Neutrophil (primary cell): Measurements from ENCODE around the gene MAN1B1.

Experiments used
- H3K27ac ChIP-seq: fragments of 200-600 bp; sonication (generic); 2 replicates; pipeline ENCODE4 v1.5.1; 2016; ENCODE audit warnings: mild to moderate bottlenecking, moderate library complexity
- H3K27me3 ChIP-seq: fragments of 200-600 bp; sonication (generic); 2 replicates; pipeline ENCODE4 v1.6.0; 2016; ENCODE audit warnings: mild to moderate bottlenecking
- H3K36me3 ChIP-seq: fragments of 200-600 bp; sonication (generic); 2 replicates; pipeline ENCODE4 v1.5.1; 2017
- H3K4me1 ChIP-seq, 2 experiments: fragments of 200-600 bp in 1 of 2; sonication (generic) in 1 of 2; 1 replicate in 1 of 2; 2 replicates in 1 of 2; pipeline versions ENCODE4 v1.5.1 to v1.6.1; 2013 to 2016; ENCODE audit warnings: low read depth in 1 of 2, low read length in 1 of 2, mild to moderate bottlenecking in 1 of 2, moderate library complexity in 1 of 2; ENCODE audit not compliant: control insufficient read depth in 1 of 2, insufficient read depth in 1 of 2
- H3K4me3 ChIP-seq, 2 experiments: fragments of 200-600 bp in 1 of 2; sonication (generic) in 1 of 2; 1 replicate in 1 of 2; 2 replicates in 1 of 2; pipeline ENCODE4 v1.5.1; 2013 to 2016; ENCODE audit warnings: low read depth in 1 of 2, low read length in 1 of 2, mild to moderate bottlenecking in 1 of 2, moderate library complexity in 1 of 2
- H3K9me3 ChIP-seq: fragments of 200-600 bp; sonication (generic); 2 replicates; pipeline ENCODE4 v1.5.1; 2016
- TF ChIP-seq, protein P1 (sequence below): fragments of 200-600 bp; sonication (generic); IDR thresholded peaks from 2 replicates; pipeline ENCODE4 v1.5.1; 2016; ENCODE audit warnings: antibody characterized with exemption

Gene MAN1B1

DNA sequence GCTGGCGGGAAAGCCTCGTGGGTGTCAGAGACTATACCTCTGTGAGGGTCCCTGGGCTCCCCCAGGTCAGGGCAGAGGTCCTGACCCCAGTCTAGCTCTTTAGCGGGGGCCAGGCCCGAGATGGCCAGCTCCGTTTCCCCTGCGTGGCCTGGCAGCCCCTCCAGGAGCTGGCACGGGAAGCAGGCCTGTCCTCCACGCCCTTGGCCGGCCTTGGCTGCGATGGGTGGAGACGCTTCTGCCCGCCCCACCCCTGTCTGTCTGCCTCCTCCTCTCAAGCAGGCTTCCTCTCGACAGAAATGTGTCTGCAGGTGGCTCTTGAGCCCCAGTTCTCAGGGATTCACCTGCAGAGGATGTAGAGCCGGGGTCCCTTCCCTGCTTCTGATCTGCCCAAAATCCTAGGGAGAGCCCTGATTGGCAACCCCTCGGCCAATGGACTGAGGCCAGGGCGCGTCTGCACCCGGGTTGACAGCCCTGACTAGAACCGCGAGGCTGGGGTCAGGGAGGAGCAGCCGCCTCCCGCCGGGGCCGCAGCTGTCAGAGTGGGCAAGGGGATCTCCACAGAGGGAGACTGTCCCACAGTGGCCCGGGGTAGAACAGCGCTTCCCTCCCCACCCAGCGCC lies 49.6 kb downstream of the MAN1B1 start:
- H3K27ac ChIP-seq = no peak overlapping the region
- H3K36me3 ChIP-seq = no peaks in the 10 kb centered on the region
- H3K9me3 ChIP-seq = no peaks in the 10 kb centered on the region
- no peak overlapping the region for H3K4me3 ChIP-seq
- H3K27me3 ChIP-seq = peaks cover 100% of the 10 kb centered on the region
- TF ChIP-seq, protein P1, sequence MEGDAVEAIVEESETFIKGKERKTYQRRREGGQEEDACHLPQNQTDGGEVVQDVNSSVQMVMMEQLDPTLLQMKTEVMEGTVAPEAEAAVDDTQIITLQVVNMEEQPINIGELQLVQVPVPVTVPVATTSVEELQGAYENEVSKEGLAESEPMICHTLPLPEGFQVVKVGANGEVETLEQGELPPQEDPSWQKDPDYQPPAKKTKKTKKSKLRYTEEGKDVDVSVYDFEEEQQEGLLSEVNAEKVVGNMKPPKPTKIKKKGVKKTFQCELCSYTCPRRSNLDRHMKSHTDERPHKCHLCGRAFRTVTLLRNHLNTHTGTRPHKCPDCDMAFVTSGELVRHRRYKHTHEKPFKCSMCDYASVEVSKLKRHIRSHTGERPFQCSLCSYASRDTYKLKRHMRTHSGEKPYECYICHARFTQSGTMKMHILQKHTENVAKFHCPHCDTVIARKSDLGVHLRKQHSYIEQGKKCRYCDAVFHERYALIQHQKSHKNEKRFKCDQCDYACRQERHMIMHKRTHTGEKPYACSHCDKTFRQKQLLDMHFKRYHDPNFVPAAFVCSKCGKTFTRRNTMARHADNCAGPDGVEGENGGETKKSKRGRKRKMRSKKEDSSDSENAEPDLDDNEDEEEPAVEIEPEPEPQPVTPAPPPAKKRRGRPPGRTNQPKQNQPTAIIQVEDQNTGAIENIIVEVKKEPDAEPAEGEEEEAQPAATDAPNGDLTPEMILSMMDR = no peak
- no peaks in the 10 kb centered on the region for H3K4me1 ChIP-seq

DNA sequence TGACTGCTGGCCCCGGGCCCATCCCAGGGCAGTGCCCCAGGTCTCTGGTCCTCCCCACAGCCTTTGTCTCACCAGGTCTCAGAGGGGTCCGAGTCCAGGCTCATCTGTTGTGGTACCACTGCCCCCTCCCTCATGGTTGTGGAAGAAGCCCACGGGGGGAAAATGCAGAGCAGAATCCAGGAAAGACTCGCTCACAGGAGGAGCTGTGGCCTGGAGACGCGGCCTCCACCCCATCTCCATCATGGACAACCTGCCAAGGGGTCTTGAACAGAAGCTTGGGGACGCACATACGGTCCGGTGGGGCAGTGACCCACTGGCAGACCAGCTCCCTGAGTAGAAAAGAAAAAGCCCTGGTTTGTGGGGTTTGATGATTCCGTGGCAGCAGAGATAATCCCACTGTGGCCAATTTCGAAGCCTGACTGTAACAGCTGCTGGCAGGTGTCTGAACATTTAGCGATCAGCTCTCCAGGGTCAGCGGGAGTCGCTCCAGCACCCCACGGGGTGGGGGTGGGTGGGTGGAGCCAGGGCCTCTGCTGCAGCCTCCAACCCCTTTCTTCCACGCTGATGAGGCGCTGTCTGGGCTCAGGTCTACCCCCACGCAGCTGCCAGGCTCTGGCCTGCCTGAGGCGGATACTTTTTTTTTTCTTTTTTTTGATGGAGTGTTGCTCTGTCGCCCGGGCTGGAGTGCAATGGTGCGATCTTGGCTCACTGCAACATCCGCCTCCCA lies 50.3 kb downstream of the MAN1B1 start:
- H3K27ac ChIP-seq = no peak overlapping the region
- TF ChIP-seq, protein P1 = no peak

DNA sequence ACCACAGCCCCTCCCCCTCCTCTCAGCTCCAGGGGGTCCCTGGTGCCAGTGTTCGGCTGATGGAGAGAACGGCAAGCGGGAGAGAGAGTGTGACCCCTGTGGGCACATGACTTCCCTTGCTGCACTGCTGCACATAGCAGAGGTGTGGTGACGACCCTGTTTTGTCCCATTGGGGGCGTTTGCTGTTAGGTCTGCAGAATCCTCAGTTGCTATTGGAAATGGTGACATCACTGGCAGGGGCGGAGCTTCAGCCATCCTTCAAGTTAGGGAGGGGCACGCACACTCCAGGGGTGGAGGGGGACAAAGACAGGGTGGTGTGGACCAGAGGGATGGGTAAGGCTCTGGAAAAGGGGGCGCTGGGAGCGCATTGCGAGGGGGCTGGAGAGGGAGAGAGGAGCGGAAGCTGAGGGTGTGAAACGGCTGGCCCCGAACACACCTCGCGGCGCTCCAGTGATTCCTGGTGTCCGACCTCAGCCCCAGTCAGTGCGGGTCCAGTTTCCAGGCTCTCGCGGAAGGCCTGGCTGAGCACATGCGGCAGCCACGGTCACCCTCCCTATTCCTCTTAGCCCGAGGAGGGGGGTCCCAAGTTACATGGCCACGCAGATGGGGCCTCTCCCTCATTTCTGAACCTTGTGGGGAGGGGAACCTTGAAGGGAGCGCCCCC lies 51.4 kb downstream of the MAN1B1 start:
- H3K9me3 ChIP-seq = no peaks in the 10 kb centered on the region
- no peaks in the 10 kb centered on the region for H3K36me3 ChIP-seq
- H3K27ac ChIP-seq = no peak overlapping the region
- peaks cover 100% of the 10 kb centered on the region for H3K27me3 ChIP-seq
- no peaks in the 10 kb centered on the region for H3K4me1 ChIP-seq
- TF ChIP-seq, protein P1 = no peak
- no peak overlapping the region for H3K4me3 ChIP-seq

More for the DNA sequence above, 50.3 kb downstream of the MAN1B1 start:
- Histone ChIP-seq H3K9me3 (no peaks in the 10 kb centered on the region), H3K36me3 (no peaks in the 10 kb centered on the region), H3K27me3 (peaks cover 100% of the 10 kb centered on the region), H3K4me3 (no peak overlapping the region), H3K4me1 (no peaks in the 10 kb centered on the region)

DNA sequence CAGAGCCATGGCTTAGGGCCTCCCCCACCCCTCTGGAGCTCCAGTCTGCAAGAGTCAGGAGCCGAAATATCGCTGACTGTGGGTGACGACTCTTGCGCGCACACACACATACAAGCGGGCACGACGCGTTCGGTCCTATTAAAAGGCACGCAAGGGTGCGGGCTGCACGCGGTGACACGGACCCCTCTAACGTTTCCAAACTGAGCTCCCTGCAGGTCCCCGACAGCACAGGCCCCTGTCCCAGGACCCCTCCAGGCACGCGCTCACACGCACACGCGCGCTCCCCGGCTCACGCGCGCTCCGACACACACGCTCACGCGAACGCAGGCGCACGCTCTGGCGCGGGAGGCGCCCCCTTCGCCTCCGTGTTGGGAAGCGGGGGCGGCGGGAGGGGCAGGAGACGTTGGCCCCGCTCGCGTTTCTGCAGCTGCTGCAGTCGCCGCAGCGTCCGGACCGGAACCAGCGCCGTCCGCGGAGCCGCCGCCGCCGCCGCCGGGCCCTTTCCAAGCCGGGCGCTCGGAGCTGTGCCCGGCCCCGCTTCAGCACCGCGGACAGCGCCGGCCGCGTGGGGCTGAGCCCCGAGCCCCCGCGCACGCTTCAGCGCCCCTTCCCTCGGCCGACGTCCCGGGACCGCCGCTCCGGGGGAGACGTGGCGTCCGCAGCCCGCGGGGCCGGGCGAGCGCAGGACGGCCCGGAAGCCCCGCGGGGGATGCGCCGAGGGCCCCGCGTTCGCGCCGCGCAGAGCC lies 52.1 kb downstream of the MAN1B1 start, which contains the start of gene GRIN1:
TSS of gene GRIN1 (plus strand) at position 433 of the 746 bp plus-strand sequence. CDS start 333 bp downstream, outside the sequence.
- TF ChIP-seq, protein P1 = no peak
- no peak within 1 kb of the TSS for H3K4me3 ChIP-seq
- H3K36me3 ChIP-seq = no peaks in the 10 kb centered on the region
- H3K27me3 ChIP-seq = peaks cover 100% of the 10 kb centered on the region
- no peaks in the 10 kb centered on the region for H3K4me1 ChIP-seq
- H3K27ac ChIP-seq = no peak within 1 kb of the TSS
- H3K9me3 ChIP-seq = no peaks in the 10 kb centered on the region

DNA sequence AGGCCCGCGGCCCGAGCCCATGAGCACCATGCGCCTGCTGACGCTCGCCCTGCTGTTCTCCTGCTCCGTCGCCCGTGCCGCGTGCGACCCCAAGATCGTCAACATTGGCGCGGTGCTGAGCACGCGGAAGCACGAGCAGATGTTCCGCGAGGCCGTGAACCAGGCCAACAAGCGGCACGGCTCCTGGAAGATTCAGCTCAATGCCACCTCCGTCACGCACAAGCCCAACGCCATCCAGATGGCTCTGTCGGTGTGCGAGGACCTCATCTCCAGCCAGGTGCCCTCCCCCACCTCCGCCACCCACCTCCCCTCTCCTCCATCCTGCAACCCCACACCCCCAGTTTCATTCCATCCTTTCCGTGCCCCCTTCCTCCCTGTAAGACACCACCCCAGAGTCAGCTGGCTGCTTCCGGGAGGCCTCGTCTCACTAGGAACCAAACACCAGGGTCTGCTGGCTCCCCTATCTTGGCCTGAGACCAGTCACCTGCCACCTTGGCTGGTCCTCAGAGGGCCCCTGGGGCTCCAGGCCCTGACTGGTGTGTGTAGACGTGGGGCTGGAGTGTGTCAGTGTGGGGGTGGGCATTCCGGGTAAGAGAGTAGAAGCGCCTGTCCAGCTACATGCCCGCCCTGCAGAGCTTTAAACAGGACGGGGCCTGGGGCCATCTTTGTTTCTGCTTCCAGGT lies 52.8 kb downstream of the MAN1B1 start:
- Histone ChIP-seq H3K36me3 (no peaks in the 10 kb centered on the region), H3K9me3 (no peaks in the 10 kb centered on the region), H3K4me3 (no peak overlapping the region), H3K4me1 (no peaks in the 10 kb centered on the region), H3K27me3 (peaks cover 97% of the 10 kb centered on the region), H3K27ac (no peak overlapping the region)
- TF ChIP-seq, protein P1 = no peak
